ENCODE results near the gene MAP3K14.

DNA sequence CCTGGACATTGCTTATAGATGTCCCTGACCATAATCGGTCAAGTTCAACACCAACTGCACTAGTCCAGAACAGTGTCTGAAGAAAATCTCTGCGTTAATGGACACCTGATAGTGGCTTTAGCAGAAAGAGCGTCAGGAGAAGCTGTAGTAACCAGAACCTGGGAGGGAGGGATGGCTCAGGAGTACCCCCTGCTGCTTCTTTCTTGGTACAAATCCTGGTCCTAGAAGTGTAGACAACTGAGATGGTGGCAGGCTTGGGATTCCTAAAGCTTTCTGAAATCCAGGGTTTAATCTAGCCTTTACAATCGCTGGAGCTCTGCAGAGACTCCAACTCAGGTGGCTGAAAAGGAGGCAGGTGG lies 5.4 kb downstream of the MAP3K14 start:
- TF ChIP-seq, protein P1, sequence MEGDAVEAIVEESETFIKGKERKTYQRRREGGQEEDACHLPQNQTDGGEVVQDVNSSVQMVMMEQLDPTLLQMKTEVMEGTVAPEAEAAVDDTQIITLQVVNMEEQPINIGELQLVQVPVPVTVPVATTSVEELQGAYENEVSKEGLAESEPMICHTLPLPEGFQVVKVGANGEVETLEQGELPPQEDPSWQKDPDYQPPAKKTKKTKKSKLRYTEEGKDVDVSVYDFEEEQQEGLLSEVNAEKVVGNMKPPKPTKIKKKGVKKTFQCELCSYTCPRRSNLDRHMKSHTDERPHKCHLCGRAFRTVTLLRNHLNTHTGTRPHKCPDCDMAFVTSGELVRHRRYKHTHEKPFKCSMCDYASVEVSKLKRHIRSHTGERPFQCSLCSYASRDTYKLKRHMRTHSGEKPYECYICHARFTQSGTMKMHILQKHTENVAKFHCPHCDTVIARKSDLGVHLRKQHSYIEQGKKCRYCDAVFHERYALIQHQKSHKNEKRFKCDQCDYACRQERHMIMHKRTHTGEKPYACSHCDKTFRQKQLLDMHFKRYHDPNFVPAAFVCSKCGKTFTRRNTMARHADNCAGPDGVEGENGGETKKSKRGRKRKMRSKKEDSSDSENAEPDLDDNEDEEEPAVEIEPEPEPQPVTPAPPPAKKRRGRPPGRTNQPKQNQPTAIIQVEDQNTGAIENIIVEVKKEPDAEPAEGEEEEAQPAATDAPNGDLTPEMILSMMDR (IDR thresholded peaks at IDR 0.05; ENCODE audit: poor library complexity): no peak
- TF ChIP-seq EZH2 (IDR thresholded peaks at IDR 0.05; ENCODE audit: borderline replicate concordance) (no peak), EZH2phosphoT487 (IDR thresholded peaks at IDR 0.05; ENCODE audit: low read depth, severe bottlenecking, unreplicated experiment) (no peak)
